Small intestine (tissue), 7 donors: ENCODE measurements around the gene SLC41A1. TPM values are rescaled to one million over a fixed set of nuclear protein-coding genes. Genes with fewer than 3 reads are reported as not detected.
A peak's percentile ranks its signal among the peaks of the same experiment; 100 is the strongest.
"Not testable (repeated sequence)": the region's sequence is repeated elsewhere in the genome, so short reads cannot be mapped to it uniquely, and the experiment has no call there.

Experiments used
- DNase-seq, 2 donors: peaks; one replicate each; pipeline versions ENCODE4 v3.0.0 to v3.0.0-alpha.2; 2013
- FAIRE-seq: peaks from 2 replicates; lab custom pipeline; 2012; peaks lifted over from hg19 to GRCh38; lab: Jason Lieb, UNC
- H3K27ac ChIP-seq, 3 donors: one replicate each; pipeline ENCODE4 v1.5.1; 2013; ENCODE audit warnings: low read length in 2 of 3, mild to moderate bottlenecking in 2 of 3, control low read depth in 1 of 3, inconsistent platforms in 1 of 3, low read depth in 1 of 3, moderate library complexity in 1 of 3
- H3K27me3 ChIP-seq, 3 donors: one replicate each; pipeline ENCODE4 v1.6.1; 2013; ENCODE audit warnings: low read length in 3 of 3, inconsistent platforms in 1 of 3; ENCODE audit not compliant: control insufficient read depth in 3 of 3, insufficient read depth in 3 of 3
- H3K36me3 ChIP-seq, 3 donors: one replicate each; pipeline ENCODE4 v1.6.1; 2013; ENCODE audit warnings: low read length in 3 of 3, inconsistent platforms in 1 of 3, low read depth in 1 of 3, mild to moderate bottlenecking in 1 of 3, moderate library complexity in 1 of 3; ENCODE audit not compliant: control insufficient read depth in 3 of 3, insufficient read depth in 2 of 3
- H3K4me1 ChIP-seq, 3 donors: one replicate each; pipeline ENCODE4 v1.6.1; 2013; ENCODE audit warnings: low read length in 2 of 3, inconsistent platforms in 1 of 3, low read depth in 1 of 3, mild to moderate bottlenecking in 1 of 3, moderate library complexity in 1 of 3; ENCODE audit not compliant: control insufficient read depth in 3 of 3, insufficient read depth in 2 of 3
- H3K4me3 ChIP-seq, 3 donors: one replicate each; pipeline ENCODE4 v1.5.1; 2013; ENCODE audit warnings: low read length in 3 of 3, control low read depth in 1 of 3, inconsistent platforms in 1 of 3, low read depth in 1 of 3, mild to moderate bottlenecking in 1 of 3, moderate library complexity in 1 of 3
- H3K9me3 ChIP-seq, 2 donors: one replicate each; pipeline ENCODE4 v1.6.1; 2013; ENCODE audit warnings: low read depth in 1 of 2, low read length in 1 of 2; ENCODE audit not compliant: control insufficient read depth in 2 of 2, insufficient read depth in 1 of 2
- WGBS, 3 donors: extraction: QIAGEN DNeasy Blood & Tissue Kit; methylation state at CpG; one replicate each; pipeline ENCODE4 v1.1.7; 2013; 5-methylcytosine and 5-hydroxymethylcytosine counted together
- polyA plus RNA-seq, 4 donors: library from polyadenylated mRNA; stranded (reverse) in 3 of 4; unstranded in 1 of 4; fragments of 200-250 nt in 3 of 4; fragments of 120-200 nt in 1 of 4; gene quantifications; one replicate each; pipeline versions ENCODE4 v1.2.1 to v1.2.3, GENCODE V29; 2013
- donor health status: healthy with polysubstance abuse.
- donor health status: control.
- donor health status: control.
- donor health status: Bipolar disorder and iron deficiency.
- donor health status: healthy.

Gene SLC41A1
- polyA plus RNA-seq, 4 donors = 0.89 to 9.4 (median 3.2) TPM

DNA sequence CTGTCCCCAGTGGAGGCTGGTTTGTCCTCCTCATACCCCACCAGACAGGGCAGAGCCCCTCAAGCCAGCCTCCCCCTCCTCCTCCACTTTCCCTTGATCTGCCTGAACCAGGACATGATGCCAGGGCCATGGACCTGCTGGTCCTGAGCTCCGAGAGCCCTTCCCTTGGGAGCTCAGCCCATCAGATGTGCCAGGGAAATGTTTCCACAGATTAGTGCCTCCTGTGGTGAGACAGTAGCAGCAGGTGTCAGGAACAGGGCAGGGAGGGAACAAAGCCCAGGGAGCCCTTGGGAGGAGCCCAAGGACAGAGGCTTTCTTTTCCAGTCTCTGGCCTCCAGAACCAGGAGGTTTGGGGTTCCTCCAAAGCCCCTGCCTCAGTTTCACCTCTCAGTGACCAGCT lies 14.6 kb upstream of the SLC41A1 start:
- H3K27ac ChIP-seq = no peak overlapping the region
- WGBS, 3 donors = 5 to 47% (median 40%) methylated on average over 1 of the region's 1 CpG
- H3K9me3 ChIP-seq = no peaks in the 10 kb centered on the region
- no peaks in the 10 kb centered on the region for H3K27me3 ChIP-seq
- peaks cover 0 to 15% (median 0%) of the 10 kb centered on the region in 3 donors for H3K4me1 ChIP-seq
- no peak overlapping the region for H3K4me3 ChIP-seq
- no peak for FAIRE-seq
- DNase-seq = peak in 1 of 2 donors; percentile 17
- H3K36me3 ChIP-seq = no peaks in the 10 kb centered on the region

DNA sequence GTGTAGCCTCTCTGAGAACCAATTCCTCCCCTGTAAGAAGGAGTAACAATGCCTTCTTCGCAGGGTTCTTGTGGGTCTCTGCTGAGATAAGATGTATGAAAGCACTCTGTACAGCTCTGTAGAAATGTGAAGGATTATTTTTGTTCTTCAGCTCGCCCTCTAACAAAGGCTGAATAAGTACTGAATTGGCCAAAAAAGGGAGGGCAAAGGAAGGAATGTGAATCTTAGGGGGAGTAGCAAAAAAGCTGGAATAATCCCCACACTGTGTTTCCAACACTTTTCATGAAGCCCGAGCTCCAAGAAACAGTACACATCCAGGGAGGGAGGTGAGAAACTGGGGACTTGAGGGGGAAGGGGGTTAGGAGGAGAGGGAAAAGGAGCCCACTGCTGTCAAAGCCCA lies 14.0 kb upstream of the SLC41A1 start:
- no peaks in the 10 kb centered on the region for H3K27me3 ChIP-seq
- no peaks in the 10 kb centered on the region for H3K9me3 ChIP-seq
- WGBS, 3 donors = 69 to 82% (median 79%) methylated on average over 3 of the region's 3 CpGs
- no peak overlapping the region for H3K27ac ChIP-seq
- peaks cover 0 to 15% (median 0%) of the 10 kb centered on the region in 3 donors for H3K4me1 ChIP-seq
- FAIRE-seq (no peak), DNase-seq (no peak)
- no peaks in the 10 kb centered on the region for H3K36me3 ChIP-seq
- H3K4me3 ChIP-seq = no peak overlapping the region

DNA sequence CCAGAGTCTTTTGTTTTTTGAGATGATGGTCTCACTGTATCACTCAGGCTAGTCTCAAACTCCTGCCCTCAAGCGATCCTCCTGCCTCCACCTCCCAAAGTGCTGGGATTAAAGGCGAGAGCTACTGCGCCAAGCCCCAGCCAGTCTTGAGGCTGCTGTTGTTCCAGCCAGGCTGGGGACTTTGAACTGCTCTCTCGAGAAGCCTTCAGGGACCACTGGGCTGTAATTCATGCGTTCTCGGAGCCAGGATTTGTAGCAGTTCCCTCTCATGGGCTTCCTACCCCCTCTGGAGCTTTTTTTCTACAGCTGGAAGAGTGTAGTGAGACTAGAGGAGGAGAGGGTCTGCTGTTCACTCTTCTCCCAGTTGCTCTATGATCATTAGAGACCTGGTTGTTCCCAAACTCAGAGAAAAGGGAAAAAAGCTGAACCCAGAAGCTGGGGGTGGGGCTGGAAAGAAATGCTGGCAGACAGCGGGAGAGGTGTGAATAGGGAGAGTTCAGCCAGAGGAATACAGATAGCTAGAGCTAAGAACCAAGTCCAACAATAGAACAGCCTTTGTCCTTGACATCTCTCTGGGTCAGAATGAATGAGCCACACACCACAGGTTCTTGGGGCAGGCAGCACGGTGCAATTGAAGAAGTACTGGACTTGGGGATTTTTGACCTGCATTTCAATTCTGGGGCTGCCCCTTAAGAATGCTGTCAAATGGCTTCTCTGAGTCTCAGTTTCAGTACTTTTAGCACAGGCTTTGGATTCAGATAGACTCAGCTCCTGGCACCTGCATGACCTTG lies 13.2 kb upstream of the SLC41A1 start:
- no peak for FAIRE-seq
- Histone ChIP-seq H3K9me3 (no peaks in the 10 kb centered on the region), H3K4me3 (no peak overlapping the region), H3K36me3 (no peaks in the 10 kb centered on the region), H3K4me1 (peaks cover 0 to 15% (median 0%) of the 10 kb centered on the region in 3 donors), H3K27ac (no peak overlapping the region), H3K27me3 (no peaks in the 10 kb centered on the region)
- peak; percentile 32 to 39 for DNase-seq
- WGBS, 3 donors = 30 to 55% (median 47%) methylated on average over 8 of the region's 8 CpGs

DNA sequence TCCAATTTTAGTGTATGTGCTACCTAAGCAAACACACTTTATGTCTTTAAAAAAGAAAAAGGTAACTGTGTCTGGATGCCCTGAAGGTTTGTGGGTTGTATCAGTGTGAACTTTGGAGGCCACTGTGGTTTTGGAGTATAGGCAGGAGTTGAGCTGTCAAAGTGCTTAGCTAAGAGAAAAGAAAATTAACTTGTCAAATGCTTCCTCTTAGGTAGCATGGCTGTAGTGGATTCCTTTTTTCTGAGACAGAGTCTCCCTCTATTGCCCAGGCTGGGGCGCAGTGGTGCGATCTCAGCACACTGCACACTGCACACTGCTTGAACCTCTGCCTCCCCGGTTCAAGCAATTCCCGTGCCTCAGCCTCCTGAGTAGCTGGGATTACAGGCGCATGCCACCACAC lies 11.2 kb upstream of the SLC41A1 start:
- WGBS, 3 donors = 92 to 97% (median 94%) methylated on average over 4 to 5 of the region's 5 CpGs
- H3K4me3 ChIP-seq = no peak overlapping the region
- H3K9me3 ChIP-seq = no peaks in the 10 kb centered on the region
- no peaks in the 10 kb centered on the region for H3K36me3 ChIP-seq
- no peaks in the 10 kb centered on the region for H3K27me3 ChIP-seq
- H3K27ac ChIP-seq = no peak overlapping the region
- no peak for DNase-seq
- H3K4me1 ChIP-seq = peaks cover 0 to 15% (median 0%) of the 10 kb centered on the region in 3 donors
- FAIRE-seq = no peak

DNA sequence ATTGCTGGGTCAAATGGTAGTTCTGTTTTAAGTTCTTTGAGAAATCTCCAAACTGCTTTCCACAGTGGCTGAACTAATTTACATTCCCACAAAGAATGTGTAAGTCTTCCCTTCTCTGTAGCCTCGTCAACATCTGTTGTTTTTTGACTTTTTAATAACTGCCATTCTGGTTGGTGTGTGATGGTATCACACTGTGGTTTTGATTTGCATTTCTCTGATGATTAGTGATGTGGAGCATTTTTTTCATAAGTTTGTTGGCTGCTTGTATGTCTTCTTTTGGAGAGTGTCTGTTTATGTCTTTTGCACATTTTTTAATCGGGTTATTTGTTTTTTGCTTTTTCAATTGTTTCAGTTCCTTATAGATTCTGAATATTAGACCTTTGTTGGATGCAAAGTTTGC lies 10.3 kb upstream of the SLC41A1 start:
- DNase-seq, H3K9me3 ChIP-seq, H3K36me3 ChIP-seq, H3K27ac ChIP-seq, FAIRE-seq, H3K27me3 ChIP-seq, H3K4me3 ChIP-seq: not testable (repeated sequence)
- WGBS, 3 donors = 76 to 92% (median 91%) methylated on average over 2 of the region's 2 CpGs
- peaks cover 0 to 15% (median 0%) of the 10 kb centered on the region in 3 donors for H3K4me1 ChIP-seq

DNA sequence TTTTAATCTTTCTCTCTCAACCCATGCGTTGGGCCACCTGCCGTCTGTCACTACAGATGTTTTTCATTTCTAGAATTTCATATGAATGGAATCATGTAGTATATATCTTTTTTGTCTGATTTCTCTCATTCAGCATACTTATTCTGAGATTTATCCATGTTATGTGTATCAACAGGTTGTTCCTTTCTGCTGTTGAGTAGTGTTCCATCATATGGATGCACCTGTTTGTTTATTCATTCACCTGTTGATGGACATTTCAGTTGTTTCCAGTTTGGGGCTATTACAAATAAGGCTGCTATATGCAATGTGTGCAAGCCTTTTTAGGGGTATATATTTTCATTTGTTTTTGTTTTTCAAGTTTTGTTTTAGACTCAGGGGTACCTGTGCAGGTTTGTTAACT lies 9.4 kb upstream of the SLC41A1 start:
- H3K4me1 ChIP-seq = peaks cover 0 to 15% (median 0%) of the 10 kb centered on the region in 3 donors
- no peak overlapping the region for H3K4me3 ChIP-seq
- no peak overlapping the region for H3K27ac ChIP-seq
- no peaks in the 10 kb centered on the region for H3K9me3 ChIP-seq
- WGBS, 3 donors = 82 to 88% (median 82%) methylated on average over 2 of the region's 2 CpGs
- H3K27me3 ChIP-seq = no peaks in the 10 kb centered on the region
- FAIRE-seq (no peak), DNase-seq (no peak)
- no peaks in the 10 kb centered on the region for H3K36me3 ChIP-seq

DNA sequence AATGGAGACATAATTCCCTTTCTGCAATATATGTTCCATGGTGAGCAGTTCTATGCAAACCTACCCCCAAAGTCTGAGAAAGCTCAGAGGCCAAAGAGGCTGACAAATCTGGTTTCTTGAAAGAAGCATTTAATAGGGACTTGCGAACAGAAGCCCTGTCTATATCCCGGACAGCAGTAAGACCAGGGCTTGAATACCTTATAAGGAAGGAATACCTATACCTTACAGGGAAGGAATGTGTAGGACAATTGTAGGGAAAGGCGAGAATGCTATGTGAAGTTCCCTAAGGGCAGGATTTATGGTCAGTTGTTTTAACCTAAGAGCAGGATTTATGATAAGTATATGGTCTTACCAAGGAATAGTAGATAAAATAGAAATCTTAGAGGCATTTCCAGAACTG lies 5.0 kb upstream of the SLC41A1 start:
- H3K27me3 ChIP-seq = peaks cover 0 to 18% (median 0%) of the 10 kb centered on the region in 3 donors
- DNase-seq (no peak), FAIRE-seq (no peak)
- 91 to 96% (median 94%) methylated on average over 3 of the region's 3 CpGs for WGBS, 3 donors
- no peak overlapping the region for H3K27ac ChIP-seq
- H3K4me3 ChIP-seq = no peak overlapping the region
- no peaks in the 10 kb centered on the region for H3K9me3 ChIP-seq
- H3K4me1 ChIP-seq = peaks cover 0 to 8% (median 2%) of the 10 kb centered on the region in 3 donors
- no peaks in the 10 kb centered on the region for H3K36me3 ChIP-seq

DNA sequence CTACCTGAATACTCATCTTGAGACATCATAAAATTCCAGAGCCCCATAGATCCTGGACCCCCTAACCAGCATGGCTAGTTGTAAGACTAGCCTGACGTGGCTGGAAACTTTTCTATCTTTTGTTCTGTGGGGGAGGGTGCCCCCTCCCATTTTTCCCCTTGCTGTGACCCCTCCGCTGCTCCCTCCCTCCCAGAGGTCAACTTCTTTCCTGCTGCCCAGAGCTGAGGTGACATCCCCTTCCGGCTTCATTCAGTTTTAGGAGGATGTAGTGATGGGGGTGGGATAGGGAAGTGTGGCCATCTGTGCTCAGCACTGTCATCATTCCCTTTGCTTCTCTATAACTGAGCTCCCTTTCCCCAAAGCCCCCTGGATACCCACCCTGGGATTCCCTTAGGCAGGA lies 4.4 kb upstream of the SLC41A1 start:
- Histone ChIP-seq H3K9me3 (no peaks in the 10 kb centered on the region), H3K4me3 (no peak overlapping the region), H3K27ac (no peak overlapping the region), H3K36me3 (no peaks in the 10 kb centered on the region), H3K27me3 (peaks cover 0 to 20% (median 0%) of the 10 kb centered on the region in 3 donors), H3K4me1 (peaks cover 0 to 12% (median 2%) of the 10 kb centered on the region in 3 donors)
- 77 to 83% (median 83%) methylated on average over 3 of the region's 3 CpGs for WGBS, 3 donors
- DNase-seq = no peak
- FAIRE-seq = no peak
